Spleen (tissue), 7 donors: Measurements from ENCODE around the gene DOCK4.

Experiments used
- POLR2AphosphoS5 ChIP-seq, 3 donors: sonication (generic); formaldehyde crosslinking; IDR thresholded peaks; one replicate each; pipeline ENCODE4 v1.5.1; 2017; ENCODE audit warnings: antibody characterized with exemption in 3 of 3
- TF ChIP-seq, protein P1 (sequence below), 11 experiments: fragments of 200-600 bp in 7 of 11; fragments of 450-650 bp in 4 of 11; sonication (generic) in 4 of 11; IDR thresholded peaks in 8 of 11; conservative IDR thresholded peaks in 3 of 11; 1 replicate in 7 of 11; 2 replicates in 4 of 11; pipeline versions ENCODE4 v1.4.0 to v1.8.0; 2016 to 2021; ENCODE audit warnings: antibody characterized with exemption in 11 of 11, inconsistent platforms in 4 of 11, mild to moderate bottlenecking in 1 of 11
- donor health status: DM: no; HTN: no; CAD: no; lungs with moderate emphysema.
- donor health status: DM: no; HTN: no; CAD: no.
- donor health status: DM: no; HTN: no; CAD: no.

DNA sequence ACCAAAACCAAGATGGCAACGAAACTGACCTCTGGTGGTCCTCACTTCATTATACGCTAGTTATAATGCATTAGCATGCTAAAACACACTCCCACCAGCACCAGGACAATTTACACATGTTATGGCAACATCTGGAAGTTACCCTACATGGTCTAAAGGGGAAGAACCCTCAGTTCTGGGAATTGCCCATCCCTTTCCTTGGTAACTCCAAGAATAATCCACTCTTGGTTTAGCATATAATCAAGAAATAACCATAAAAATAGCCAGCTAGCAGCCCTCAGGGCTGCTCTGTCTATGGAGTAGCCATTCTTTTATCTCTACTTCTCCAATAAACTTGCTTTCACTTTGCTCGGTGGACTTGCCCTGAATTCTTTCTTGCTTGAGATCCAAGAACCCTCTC lies 191.1 kb downstream of the DOCK4 start:
- TF ChIP-seq POLR2AphosphoS5 (IDR thresholded peaks at IDR 0.05): no peak
- TF ChIP-seq, protein P1, sequence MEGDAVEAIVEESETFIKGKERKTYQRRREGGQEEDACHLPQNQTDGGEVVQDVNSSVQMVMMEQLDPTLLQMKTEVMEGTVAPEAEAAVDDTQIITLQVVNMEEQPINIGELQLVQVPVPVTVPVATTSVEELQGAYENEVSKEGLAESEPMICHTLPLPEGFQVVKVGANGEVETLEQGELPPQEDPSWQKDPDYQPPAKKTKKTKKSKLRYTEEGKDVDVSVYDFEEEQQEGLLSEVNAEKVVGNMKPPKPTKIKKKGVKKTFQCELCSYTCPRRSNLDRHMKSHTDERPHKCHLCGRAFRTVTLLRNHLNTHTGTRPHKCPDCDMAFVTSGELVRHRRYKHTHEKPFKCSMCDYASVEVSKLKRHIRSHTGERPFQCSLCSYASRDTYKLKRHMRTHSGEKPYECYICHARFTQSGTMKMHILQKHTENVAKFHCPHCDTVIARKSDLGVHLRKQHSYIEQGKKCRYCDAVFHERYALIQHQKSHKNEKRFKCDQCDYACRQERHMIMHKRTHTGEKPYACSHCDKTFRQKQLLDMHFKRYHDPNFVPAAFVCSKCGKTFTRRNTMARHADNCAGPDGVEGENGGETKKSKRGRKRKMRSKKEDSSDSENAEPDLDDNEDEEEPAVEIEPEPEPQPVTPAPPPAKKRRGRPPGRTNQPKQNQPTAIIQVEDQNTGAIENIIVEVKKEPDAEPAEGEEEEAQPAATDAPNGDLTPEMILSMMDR (IDR thresholded peaks at IDR 0.05 in 8 of 11, conservative IDR thresholded peaks at IDR 0.05 in 3 of 11): no peak
